NCI-H1048 (cell line): ENCODE data around the gene BLZF1.
"Not testable (repeated sequence)": the region's sequence is repeated elsewhere in the genome, so short reads cannot be mapped to it uniquely, and the experiment has no call there.

Source experiments
- DNase-seq: peaks from one replicate; lab custom pipeline; 2025; lab: John Stamatoyannopoulos, UW

BLZF1 gene

DNA sequence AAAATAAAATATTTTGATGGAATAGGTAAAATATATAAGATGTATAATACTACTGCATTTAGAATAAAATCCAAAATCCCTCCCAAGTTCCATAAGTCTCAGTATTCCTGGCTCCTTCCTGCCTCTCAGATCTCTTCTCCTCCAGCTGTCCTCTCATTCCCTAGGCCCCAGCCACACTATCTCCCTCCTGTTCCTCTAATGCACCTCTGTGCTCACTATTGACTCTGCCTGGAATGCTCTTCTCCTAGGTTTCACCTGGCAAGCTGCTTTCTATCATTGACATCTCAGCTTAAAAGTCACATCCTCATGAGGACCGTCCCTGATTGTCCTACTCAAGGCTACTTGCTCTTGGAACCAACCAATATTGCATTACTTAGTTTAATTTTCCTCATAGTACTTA is 7.6 kb upstream of the BLZF1 start:
- no peak for DNase-seq

DNA sequence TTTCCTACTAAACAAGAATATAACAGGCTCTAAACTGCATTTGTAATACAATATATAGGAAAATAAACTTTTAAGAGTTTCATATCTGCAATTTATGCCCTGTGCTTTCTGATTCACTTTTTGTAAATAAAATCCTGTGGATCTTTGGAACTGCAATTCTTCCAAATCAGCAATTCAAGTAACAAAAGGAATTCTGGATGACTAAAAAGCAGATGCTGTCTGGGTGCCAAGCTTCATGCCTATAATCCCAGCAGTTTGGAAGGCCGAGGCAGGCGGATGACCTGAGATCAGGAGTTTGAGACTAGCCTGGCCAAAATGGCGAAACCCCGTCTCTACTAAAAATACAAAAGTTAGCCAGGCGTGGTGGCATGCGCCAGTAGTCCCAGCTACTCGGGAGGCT is 6.7 kb upstream of the BLZF1 start:
- DNase-seq = no peak

DNA sequence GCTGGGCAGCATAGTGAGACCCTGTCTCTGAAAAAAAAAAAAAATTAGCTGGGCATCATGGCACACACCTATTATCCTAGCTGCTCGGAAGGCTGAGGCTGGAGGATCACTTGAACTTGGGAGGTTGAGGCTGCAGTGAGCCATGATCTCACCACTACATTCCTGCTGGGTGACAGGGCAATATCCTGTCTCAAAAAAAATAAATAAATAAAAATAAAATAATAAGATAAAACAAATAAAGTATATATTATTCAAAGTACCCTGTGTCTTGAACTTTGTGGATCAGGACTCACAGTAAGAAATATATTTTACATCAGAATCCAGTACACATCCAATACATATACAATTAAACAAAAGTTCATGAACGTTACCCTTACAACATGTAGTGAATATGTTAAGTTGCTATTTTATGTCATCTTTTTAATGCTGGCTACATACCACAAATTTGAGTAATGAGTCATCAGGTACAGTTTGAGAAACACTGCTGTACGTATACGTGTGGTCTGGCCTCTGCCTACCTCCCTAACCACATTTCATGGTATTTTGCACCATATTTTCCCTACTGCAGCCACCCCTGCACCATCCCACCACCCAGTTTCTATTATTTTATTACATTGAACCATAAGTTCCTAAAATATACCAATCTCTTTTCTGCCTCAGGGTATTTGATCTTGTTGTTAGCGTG is 4.8 kb upstream of the BLZF1 start:
- DNase-seq = no peak

DNA sequence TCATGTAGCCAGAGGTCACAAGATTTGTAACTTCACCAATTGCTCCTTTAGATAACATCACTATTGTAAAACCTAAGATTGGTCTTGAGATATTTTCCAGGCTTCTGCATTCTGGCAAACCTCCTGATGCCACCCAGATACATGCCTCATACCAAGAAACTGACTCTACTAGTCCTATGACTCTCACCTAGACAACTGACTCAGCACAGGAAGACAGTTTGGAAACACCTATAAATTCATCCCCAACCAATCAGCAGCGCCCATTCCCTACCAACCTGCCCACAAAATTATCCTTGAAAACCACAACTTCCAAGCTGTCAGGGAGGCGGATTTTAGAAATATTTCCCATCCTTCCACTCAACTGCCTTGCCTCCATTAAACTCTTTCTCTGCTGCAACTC is 3.0 kb upstream of the BLZF1 start:
- DNase-seq = no peak

DNA sequence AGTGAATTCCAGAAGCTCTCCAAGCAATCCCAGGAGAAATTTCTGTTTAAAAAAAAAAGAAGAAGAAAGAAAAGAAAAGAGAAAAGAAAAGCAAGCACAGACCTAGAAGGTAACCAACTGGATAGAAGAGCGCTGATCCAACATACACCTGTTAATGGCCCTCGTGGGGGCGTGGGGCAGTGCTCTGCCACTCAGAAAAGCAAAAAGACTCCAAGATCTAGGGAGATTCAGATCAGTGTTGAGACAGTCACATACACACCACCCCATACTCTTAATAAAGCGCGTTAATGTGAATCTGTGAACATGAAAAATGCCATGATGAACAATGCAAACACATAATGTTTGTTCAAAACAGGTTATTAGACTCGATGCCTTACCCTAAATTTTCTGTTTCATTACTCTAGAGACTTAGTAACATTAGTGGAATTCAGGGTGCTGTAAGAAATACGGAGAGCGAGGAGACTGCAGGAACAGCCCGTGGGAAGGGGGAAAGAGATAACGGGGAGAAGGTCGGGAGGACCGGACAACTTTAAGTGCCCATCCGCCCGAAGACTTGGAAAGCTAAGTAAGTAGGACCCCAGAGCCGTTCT is 804 bp upstream of the BLZF1 start:
- DNase-seq = no peak

DNA sequence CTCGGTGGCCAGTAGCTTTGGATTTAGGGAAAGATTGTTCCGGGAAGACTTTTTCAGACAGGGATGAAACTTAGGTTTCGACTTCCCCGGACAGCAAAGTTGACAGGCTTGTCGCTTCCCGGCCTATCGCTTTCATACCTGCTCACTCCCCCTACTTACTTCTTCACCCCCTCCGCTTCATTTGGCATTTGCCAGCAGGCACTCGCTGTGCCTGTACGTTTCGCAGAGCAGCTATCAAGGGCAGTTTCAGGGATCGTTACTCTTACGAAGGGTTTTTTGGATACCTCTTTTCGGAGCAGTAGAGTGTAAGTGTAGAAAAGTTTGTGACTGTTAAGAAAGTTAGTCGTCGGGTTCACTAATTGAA is 393 bp downstream of the BLZF1 start:
- no peak for DNase-seq

DNA sequence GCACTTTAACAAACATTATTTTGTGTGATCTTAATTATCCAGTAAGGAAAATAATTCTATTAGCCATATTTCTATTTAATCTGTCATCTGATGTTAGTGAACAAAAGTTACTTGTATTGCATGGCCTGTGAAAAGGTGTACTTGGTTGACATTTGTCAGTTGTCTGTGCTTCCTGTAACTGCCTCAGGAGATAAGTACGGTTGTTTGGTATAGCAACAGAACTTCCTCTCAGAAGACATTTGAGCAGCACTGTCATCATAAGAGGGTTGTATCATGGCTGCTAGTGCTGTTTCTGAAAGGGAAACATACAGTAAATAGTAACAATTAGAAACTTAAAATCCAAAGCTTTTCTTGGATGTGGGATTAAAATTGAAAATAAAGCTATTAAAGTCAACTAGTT is 3.4 kb downstream of the BLZF1 start:
- DNase-seq = no peak

DNA sequence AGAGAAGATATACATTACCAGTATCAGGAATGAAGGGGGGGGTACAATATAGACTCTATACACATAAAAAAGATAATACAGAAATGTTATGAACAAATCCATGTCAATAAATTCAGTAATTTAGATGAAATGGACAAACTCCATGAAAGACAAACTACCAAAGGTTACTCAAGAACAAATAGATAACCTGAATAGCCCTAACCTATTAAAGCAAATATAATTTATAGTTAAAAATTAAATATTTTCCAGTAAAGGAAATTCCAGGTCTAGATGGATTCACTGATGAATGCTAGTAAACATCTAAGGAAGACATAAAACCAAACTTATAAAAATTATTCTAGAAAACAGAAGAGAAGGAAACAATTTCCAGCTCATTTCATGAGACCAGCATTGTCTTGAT is 13.2 kb downstream of the BLZF1 start:
- DNase-seq = no peak

DNA sequence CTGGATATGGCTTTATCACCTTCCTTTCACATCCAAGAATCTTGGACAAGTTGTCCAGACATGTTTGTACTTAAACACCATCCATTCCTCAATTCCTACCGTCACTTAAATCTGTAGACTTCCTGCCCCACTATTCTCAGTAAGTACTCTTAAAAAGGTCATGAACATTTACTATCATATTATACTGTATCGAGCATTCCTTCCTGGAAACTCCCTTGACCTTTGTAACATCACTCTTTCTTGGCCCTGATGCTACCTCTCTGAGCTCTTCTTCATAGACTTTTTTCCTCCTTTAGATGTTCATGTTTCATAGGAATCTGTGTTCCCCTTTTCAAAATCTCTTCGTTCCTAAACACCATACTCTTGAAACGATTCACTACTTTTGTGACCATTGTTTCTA is 15.5 kb downstream of the BLZF1 start:
- no peak for DNase-seq

DNA sequence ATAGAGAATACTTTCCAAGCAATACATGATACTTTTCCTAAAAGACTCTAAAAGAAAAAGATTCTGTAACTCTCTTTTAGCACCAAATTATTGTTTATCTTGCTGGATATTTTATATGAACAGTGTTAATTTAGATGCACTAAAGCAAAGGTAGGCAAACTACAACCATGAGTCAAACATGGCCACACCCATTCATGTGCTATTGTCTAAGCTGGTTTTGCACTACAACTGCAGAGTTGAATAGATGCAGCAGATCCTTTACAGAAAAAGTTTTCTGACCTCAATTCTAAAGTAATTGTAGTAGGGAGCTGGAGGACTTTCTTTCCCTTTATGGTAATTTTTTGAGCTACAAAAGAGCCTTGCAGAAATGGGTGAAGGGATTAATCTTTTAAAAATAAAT is 19.4 kb downstream of the BLZF1 start:
- DNase-seq = no peak

DNA sequence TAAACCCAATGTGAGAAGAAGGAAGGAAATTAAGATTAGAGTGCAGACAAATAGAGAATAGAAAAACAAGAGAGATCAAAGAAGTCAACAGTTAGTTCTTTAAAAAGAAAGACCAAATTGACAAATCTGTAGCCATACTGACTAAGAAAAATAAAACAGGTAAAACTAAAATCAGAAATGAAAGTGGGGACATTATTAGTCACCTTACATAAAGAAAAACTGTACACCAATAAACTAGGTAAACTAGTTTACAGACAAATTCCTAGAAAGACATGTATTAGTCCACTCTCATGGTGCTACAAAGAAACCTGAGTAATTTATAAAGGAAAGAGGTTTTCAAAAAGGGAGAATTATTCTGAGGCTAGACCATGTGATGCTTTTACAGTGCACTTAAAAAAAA is 22.3 kb downstream of the BLZF1 start:
- no peak for DNase-seq

DNA sequence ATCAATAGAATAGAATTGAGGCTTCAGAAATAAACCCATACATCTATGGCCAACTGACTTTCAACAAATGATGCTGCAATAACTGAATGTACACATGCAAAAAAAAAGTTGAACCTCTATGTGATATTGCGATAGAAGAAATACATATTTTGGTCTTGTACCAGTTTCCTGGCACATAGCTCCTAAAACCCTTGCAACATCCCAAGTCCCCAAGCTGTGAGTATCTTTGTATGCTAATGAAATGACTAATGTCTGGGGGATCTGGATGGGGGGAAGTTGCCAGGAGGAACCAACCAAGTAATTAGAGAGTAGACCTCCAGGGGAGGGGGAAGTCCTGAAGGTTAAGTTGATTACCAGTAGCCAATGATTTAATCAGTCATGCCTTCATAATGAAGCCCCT is 24.4 kb downstream of the BLZF1 start:
- no peak for DNase-seq

DNA sequence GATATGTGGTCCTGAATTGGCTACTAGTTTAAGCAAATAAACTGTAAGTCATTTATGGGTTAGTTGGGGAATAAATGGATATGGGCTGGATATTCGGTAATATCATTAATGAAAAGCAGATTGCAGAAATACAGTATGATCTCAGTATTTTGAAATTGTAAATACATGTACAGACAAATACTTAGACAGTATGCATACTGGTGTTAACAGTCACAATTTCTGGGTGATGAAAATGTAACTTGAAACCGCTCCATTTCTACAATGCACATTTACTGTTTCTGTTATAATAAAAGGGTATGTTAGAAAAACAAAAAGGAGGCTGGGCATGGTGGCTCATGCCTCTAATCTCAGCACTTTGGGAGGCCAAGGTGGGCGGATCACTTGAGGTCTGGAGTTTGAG is 28.0 kb downstream of the BLZF1 start:
- DNase-seq = no peak

DNA sequence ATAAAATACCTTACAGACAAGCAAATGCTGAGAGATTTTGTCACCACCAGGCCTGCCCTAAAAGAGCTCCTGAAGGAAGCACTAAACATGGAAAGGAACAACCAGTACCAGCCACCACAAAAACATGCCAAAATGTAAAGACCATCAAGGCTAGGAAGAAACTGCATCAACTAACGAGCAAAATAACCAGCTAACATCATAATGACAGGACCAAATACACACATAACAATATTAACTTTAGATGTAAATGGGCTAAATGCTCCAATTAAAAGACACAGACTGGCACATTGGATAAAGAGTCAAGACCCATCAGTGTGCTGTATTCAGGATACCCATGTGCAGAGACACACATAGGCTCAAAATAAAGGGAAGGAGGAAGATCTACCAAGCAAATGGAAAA is 34.6 kb downstream of the BLZF1 start:
- not testable (repeated sequence) for DNase-seq

DNA sequence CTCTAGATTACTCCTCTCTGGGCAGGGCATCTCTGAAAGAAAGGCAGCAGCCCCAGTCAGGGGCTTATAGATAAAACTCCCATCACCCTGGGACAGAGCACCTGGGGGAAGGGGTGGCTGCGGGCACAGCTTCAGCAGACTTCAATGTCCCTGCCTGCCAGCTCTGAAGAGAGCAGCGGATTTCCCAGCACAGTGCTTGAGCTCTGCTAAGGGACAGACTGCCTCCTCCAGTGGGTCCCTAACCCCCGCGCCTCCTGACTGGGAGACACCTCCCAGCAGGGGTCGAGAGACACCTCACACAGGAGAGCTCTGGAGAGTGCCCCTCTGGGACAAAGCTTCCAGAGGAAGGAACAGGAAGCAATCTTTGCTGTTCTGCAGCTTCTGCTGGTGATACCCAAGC is 40.3 kb downstream of the BLZF1 start:
- not testable (repeated sequence) for DNase-seq

DNA sequence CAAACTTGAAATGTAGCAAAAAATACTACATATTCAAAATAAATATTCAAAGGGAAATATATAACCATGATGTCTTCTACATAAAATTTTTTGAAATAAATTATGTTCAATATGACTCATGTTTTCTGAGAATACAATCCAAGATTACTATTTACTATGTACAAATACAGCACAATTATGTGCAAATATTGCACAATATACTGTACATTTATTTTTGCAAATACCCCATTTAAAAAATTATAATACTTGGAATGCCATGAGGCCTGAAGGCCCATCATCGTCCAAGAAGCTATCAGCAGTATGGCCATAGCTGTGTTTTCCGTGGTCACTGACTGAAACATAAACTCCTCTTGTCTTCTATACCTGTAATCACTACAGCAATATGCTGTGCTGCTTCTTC is 47.0 kb downstream of the BLZF1 start:
- DNase-seq = no peak

DNA sequence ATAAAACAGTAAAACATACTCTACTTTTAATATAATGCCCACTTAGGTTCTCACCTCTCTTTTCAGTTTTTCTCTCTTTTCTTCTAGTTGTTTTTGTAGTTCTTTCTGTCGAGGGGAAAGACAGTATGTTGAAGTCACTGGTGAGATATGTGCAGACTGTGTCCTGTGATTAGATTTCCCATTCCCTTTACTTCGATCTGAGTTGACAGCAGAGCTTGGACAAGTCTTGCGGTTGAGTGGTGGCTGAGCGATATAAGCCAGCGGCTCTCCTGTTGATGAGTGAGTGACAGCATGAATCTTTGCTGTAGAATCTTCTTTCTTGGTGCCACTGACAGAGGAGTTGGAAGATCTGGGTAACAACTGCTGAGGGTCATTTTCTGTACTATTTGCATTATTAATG is 53.3 kb downstream of the BLZF1 start:
- no peak for DNase-seq

DNA sequence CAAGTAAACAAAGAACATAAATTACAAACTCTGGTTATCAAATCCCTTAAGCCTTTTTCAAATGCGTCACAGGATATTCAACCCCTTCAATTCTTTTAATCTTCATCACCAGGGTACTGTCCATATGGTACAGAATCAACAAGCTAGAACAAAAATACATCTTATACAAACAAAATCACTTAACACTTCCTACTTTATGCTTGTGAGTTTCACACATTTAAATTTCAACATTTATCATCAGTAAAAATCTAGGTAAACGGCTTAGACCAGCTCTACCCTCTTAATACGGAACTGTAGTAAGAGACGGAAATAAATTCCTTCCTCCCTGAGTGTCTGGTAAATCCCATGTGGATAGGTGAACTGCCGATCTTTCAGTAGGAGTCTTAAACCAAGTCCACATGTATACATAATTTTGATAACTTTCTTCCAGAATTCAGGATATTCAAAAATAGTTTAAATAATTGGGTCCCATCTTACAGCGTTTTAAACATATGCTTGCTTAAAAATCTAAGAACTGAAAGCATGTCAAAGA is 58.2 kb downstream of the BLZF1 start:
- DNase-seq = no peak

DNA sequence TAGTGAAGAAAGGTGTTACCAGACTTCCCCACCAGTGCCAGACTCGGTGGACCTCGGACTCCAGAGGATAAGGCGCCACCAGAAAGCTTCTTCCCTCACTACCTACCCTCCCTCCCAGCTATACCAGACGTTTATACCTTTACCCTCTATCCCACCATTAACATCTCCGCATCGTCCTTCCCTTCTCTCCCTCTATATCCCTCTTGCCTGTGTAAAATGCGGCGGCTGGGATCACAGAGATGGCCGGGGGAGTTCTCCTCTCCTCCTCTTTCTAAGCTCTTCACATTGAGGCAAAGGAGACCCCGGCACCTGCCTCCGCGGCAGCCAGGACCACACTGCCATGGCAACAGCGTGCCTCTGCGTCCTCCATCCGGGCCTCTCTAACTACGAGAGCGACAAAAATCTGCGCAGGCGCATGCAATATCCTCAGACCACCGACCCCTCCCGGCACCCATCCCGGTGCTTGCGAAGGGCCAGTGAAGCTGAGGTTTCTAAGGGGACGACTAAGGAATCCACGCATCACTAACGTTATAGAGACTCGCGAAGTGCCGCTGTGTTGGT is 59.2 kb downstream of the BLZF1 start, which contains the start of gene CCDC181:
Gene CCDC181, minus strand, starts transcription at position 394 of the 561 bp plus-strand sequence. CDS start 2,547 bp downstream, outside the sequence.
- DNase-seq = no peak
